Fibroblast of skin of back (primary cell): Measurements from ENCODE around the gene DEFB112. TPM values are rescaled to one million over a fixed set of nuclear protein-coding genes. Genes with fewer than 3 reads are reported as not detected.

Experiments used
- DNase-seq: peaks from one replicate; pipeline ENCODE4 v3.0.0-alpha.2; 2013
- polyA plus RNA-seq, 2 experiments: library from polyadenylated mRNA; unstranded; fragments of 120-200 nt; gene quantifications; one replicate each; pipeline ENCODE4 v1.2.1, GENCODE V29; 2013; ENCODE audit not compliant: insufficient read length in 2 of 2

The DEFB112 gene
- polyA plus RNA-seq (2013, experiment 1 of 2; ENCODE audit: insufficient read length): not detected
- not detected for polyA plus RNA-seq (2013, experiment 2 of 2; ENCODE audit: insufficient read length)

- DNase-seq: no peak
Measured at GRCh38 chr6:50049829-50050228, at the start of gene DEFB112. DEFB112 (minus strand) TSS chr6:50049929; CDS start chr6:50049869, 60 bp downstream.

- DNase-seq: no peak
Measured at GRCh38 chr6:50098641-50098993, 48.9 kb upstream of the DEFB112 start.

- DNase-seq: no peak
Measured at GRCh38 chr6:50097966-50098640, 48.4 kb upstream of the DEFB112 start.

- DNase-seq: no peak
Measured at GRCh38 chr6:50096296-50096695, 46.6 kb upstream of the DEFB112 start.

GRCh38 chr6:50093938-50094272 lies 44.2 kb upstream of the DEFB112 start:
- DNase-seq: no peak

GRCh38 chr6:50093116-50093937 lies 43.6 kb upstream of the DEFB112 start:
- no peak for DNase-seq

- peak; percentile 8 for DNase-seq
Measured at GRCh38 chr6:50091641-50092040, 41.9 kb upstream of the DEFB112 start.

GRCh38 chr6:50089911-50090310 lies 40.2 kb upstream of the DEFB112 start:
- DNase-seq: no peak

- peak; percentile 81 for DNase-seq
Measured at GRCh38 chr6:50087231-50087954, 37.7 kb upstream of the DEFB112 start.

GRCh38 chr6:50077385-50077784 lies 27.7 kb upstream of the DEFB112 start:
- no peak for DNase-seq

- no peak for DNase-seq
Measured at GRCh38 chr6:50076431-50076830, 26.7 kb upstream of the DEFB112 start.

- DNase-seq: no peak
Measured at GRCh38 chr6:50071921-50072320, 22.2 kb upstream of the DEFB112 start.

- DNase-seq: no peak
Measured at GRCh38 chr6:50070101-50070500, 20.4 kb upstream of the DEFB112 start.

- no peak for DNase-seq
Measured at GRCh38 chr6:50062051-50062450, 12.3 kb upstream of the DEFB112 start.

GRCh38 chr6:50056242-50056641 lies 6.5 kb upstream of the DEFB112 start:
- DNase-seq: no peak

- no peak for DNase-seq
Measured at GRCh38 chr6:50047026-50047425, 2.7 kb downstream of the DEFB112 start.

- DNase-seq: no peak
Measured at GRCh38 chr6:50030777-50031562, 18.8 kb downstream of the DEFB112 start.

- no peak for DNase-seq
Measured at GRCh38 chr6:50030350-50030749, 19.4 kb downstream of the DEFB112 start.

- DNase-seq: no peak
Measured at GRCh38 chr6:50025258-50025657, 24.5 kb downstream of the DEFB112 start.

GRCh38 chr6:50021894-50022293 lies 27.8 kb downstream of the DEFB112 start, which contains the start of gene DEFB110:
DEFB110 (minus strand) TSS chr6:50021994; CDS start chr6:50021935, 59 bp downstream.
- no peak for DNase-seq

- DNase-seq: peak; percentile 0
Measured at GRCh38 chr6:50007819-50008218, 41.9 kb downstream of the DEFB112 start.

- no peak for DNase-seq
Measured at GRCh38 chr6:50003139-50003538, 46.6 kb downstream of the DEFB112 start.
